ENCODE measurements around the gene ERCC2. TPM values are rescaled to one million over a fixed set of nuclear protein-coding genes. Genes with fewer than 3 reads are reported as not detected.

ERCC2 gene
- total and polyA plus RNA-seq, 2 of the 4 experiments (the other 2 are of a cell fraction) = 30.6 to 66.5 TPM

GRCh38 chr19:45352471-45352870 is 17.9 kb downstream of the ERCC2 start:
- Histone ChIP-seq H3K4me3 (ENCODE audit: insufficient read depth, low read depth, low read length) (no peak overlapping the region), H4K20me1 (ENCODE audit: insufficient read depth, low read length) (peaks cover 15% of the 10 kb centered on the region), H2AFZ (replicated peaks; ENCODE audit: low read length, poor library complexity) (no peak overlapping the region), H2BK5ac (ENCODE audit: low read depth, low read length, poor library complexity, severe bottlenecking) (no peak overlapping the region), H3K4me1 (ENCODE audit: control insufficient read depth, insufficient read depth, low read length) (no peaks in the 10 kb centered on the region), H2AK5ac (ENCODE audit: low read depth, low read length) (no peak overlapping the region), H4K91ac (ENCODE audit: insufficient read depth, low read depth, low read length) (no peak overlapping the region), H4K5ac (ENCODE audit: low read depth, low read length) (no peak overlapping the region), H3K4me2 (ENCODE audit: low read depth, low read length) (no peak overlapping the region), H3K56ac (ENCODE audit: extremely low read depth, insufficient read depth, low read length) (no peak overlapping the region), H3K23ac (ENCODE audit: low read depth, low read length) (no peak overlapping the region), H3K14ac (replicated peaks; ENCODE audit: low read depth, low read length) (no peak overlapping the region), H2BK20ac (ENCODE audit: low read depth, low read length) (no peak overlapping the region), H3K27me3 (ENCODE audit: control insufficient read depth, insufficient read depth, low read length) (no peaks in the 10 kb centered on the region; the same call in 1 of the 2 replicates), H3K36me3 (ENCODE audit: control insufficient read depth, insufficient read depth, low read length) (peaks cover 51% of the 10 kb centered on the region), H3K4ac (ENCODE audit: low read depth, low read length) (no peak overlapping the region), H3K18ac (ENCODE audit: low read depth, low read length) (no peak overlapping the region), H3K27ac (ENCODE audit: insufficient read depth, low read length) (no peak overlapping the region), H3K9me3 (ENCODE audit: control insufficient read depth, insufficient read depth, low read length) (no peaks in the 10 kb centered on the region), H2AK9ac (replicated peaks; ENCODE audit: low read depth, low read length, poor library complexity) (no peak overlapping the region), H3K9me1 (ENCODE audit: insufficient read depth, low read length) (peaks cover 2% of the 10 kb centered on the region; the same call in 1 of the 2 replicates), H3K79me1 (ENCODE audit: low read depth in 1 of 2, low read length in 2 of 2) (peaks cover 0 to 10% of the 10 kb centered on the region in 2 experiments; a peak in 2 of 4 replicates), H2BK120ac (ENCODE audit: low read depth, low read length) (no peak overlapping the region), H2BK15ac (ENCODE audit: low read depth, low read length) (no peak overlapping the region), H4K8ac (ENCODE audit: low read depth in 2 of 2, low read length in 2 of 2) (no peak overlapping the region), H3K9ac (ENCODE audit: low read depth, low read length) (no peak overlapping the region)
- no TSS peak for BruUV-seq (replicated peaks)
- TF ChIP-seq ELK1 (IDR thresholded peaks at IDR 0.05; ENCODE audit: borderline replicate concordance, low read depth, low read length) (no peak), CHD1 (IDR thresholded peaks at IDR 0.05; ENCODE audit: low read depth, low read length) (no peak), RAD21 (IDR thresholded peaks at IDR 0.05; ENCODE audit: low read length) (no peak), BHLHE40 (IDR thresholded peaks at IDR 0.05; ENCODE audit: low read depth, low read length) (no peak), MAFK (IDR thresholded peaks at IDR 0.05; ENCODE audit: low read depth, low read length) (no peak), RCOR1 (IDR thresholded peaks at IDR 0.05; ENCODE audit: insufficient replicate concordance, low read length) (no peak), SMC3 (IDR thresholded peaks at IDR 0.05; ENCODE audit: low read depth, low read length) (no peak), MXI1 (IDR thresholded peaks at IDR 0.05; ENCODE audit: borderline replicate concordance, low read depth, low read length) (no peak), FOS (IDR thresholded peaks at IDR 0.05; ENCODE audit: low read depth, low read length) (no peak), RFX5 (IDR thresholded peaks at IDR 0.05; ENCODE audit: low read depth, low read length) (no peak), NFE2L2 (IDR thresholded peaks at IDR 0.05; ENCODE audit: low read depth, low read length) (no peak), CTCF (conservative IDR thresholded peaks at IDR 0.05; ENCODE audit: low read depth, low read length) (no peak)
- intact Hi-C loops (cut with micrococcal nuclease) = no loop called here
- ATAC-seq (ENCODE audit: low read depth) (no peak), DNase-seq (no peak)
- in situ Hi-C loops (cut with MboI; ENCODE audit: low sequenced_read_pairs) = no loop called here
- ChIA-PET CTCF (no interaction called here), POLR2A (ENCODE audit: unreplicated experiment) (no interaction called here)
- dilution Hi-C loops (cut with HindIII; ENCODE audit: low sequenced_read_pairs, unreplicated experiment) = no loop called here
- 94% methylated on average over 8 of the region's 20 CpGs; no CpG with 5 or more reads in 1 of the 2 experiments for WGBS, 2 experiments (ENCODE audit: extremely low coverage in 2 of 2, insufficient read length in 1 of 2)

Measured in IMR-90 (cell line).